Head of caudate nucleus (tissue), 42 donors: ENCODE data around the gene SYTL1.
A peak's percentile ranks its signal among the peaks of the same experiment; 100 is the strongest.

Experiments
- DNase-seq, 42 donors: peaks; one replicate each; pipeline versions ENCODE4 v3.0.0 to v3.0.0-alpha.2; 2020 to 2021; ENCODE audit warnings: mixed read lengths in 7 of 42
- intact Hi-C: fragments of 100-400 bp; cut with DNase I; formaldehyde crosslinking; loops from one replicate; pipeline ENCODE4 v1.15.0; 2022

SYTL1 gene

DNA sequence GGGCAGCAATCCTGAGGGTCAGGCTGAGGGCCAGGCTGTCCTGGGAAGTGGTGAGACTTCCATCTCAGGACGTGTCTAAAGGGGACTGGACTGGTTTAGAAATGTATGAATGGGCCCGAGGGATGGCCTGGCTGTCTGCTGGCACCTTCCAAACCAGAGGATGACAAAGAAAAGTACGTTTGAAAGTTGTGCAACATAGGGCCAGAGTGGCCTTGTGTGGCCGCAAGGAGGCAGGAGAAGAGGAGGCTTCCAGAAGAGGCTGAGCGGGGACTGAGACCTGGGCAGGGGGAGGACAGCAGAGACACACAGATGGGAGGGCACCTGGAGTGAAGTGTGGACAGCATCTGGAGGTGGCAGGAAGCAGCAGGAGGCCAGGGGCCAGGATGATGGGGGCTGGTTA, 2.6 kb upstream of the SYTL1 start:
- no peak for DNase-seq
- intact Hi-C loops, result no loop called here

DNA sequence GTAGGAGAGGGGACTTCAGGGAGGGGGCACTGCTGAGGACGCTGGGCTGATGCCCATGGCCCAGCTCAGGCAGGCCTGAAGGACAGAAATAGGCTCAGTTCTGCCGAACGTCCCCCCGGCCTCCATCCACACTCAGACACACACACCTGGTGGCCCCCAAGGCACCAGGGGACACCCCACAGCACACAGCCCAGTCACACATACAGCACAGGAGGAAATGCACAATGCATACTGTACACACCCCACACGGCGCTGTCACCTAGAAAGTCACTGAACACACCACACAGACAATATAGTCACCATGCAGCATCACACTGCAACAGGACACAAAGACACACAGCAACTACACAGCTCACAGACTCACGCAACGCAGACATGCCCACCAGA, 562 bp downstream of the SYTL1 start:
- intact Hi-C loops, result no loop called here
- no peak for DNase-seq

GRCh38 chr1:27342778-27343638, 1.2 kb downstream of the SYTL1 start:
- no peak for DNase-seq
- intact Hi-C loops, result no loop called here

- intact Hi-C loops, result no loop called here
These were observed 1.8 kb downstream of the SYTL1 start for GRCh38 chr1:27343639-27344025.

DNA sequence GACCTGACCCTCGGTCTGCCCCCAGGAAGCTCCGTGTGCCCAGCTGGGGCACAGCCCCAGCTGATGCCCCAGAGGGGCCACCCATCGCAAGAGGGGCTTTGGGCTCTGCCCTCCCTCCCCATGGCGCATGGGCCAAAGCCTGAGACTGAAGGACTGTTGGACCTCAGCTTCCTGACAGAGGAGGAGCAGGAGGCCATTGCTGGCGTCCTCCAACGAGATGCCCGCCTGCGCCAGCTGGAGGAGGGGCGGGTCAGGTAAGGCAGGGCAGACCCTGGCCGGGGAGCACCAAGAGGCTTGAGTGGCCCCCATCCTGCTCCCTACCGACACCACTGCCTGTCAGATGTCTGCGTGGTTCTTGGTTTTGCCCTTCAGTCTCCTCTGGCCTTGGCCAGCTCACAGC, 3.5 kb downstream of the SYTL1 start:
- intact Hi-C loops, result no loop called here
- no peak for DNase-seq

More at GRCh38 chr1:27343639-27344025, 1.8 kb downstream of the SYTL1 start:
- no peak for DNase-seq

DNA sequence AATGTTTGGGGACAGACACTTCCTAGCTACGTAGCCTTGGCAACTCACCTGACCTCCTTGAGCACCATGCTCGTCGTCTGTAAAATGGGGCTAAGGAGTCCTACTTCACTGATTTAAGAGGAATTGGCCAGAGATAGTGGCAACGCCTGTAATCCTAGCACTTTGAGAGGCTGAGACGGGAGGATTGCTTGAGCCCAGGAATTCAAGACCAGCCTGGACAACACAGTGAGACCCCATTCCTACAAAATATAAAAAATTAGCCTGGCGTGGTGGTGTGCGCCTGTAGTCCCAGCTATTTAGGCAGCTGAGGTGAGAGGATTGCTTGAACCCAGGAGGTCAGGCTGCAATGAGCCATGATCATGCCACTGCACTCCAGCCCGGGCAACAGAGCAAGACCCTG, 4.5 kb downstream of the SYTL1 start:
- DNase-seq, result no peak
- intact Hi-C loops, result no loop called here

- DNase-seq, result no peak
- intact Hi-C loops, result no loop called here
These were observed 5.3 kb downstream of the SYTL1 start for GRCh38 chr1:27346991-27347624.

DNA sequence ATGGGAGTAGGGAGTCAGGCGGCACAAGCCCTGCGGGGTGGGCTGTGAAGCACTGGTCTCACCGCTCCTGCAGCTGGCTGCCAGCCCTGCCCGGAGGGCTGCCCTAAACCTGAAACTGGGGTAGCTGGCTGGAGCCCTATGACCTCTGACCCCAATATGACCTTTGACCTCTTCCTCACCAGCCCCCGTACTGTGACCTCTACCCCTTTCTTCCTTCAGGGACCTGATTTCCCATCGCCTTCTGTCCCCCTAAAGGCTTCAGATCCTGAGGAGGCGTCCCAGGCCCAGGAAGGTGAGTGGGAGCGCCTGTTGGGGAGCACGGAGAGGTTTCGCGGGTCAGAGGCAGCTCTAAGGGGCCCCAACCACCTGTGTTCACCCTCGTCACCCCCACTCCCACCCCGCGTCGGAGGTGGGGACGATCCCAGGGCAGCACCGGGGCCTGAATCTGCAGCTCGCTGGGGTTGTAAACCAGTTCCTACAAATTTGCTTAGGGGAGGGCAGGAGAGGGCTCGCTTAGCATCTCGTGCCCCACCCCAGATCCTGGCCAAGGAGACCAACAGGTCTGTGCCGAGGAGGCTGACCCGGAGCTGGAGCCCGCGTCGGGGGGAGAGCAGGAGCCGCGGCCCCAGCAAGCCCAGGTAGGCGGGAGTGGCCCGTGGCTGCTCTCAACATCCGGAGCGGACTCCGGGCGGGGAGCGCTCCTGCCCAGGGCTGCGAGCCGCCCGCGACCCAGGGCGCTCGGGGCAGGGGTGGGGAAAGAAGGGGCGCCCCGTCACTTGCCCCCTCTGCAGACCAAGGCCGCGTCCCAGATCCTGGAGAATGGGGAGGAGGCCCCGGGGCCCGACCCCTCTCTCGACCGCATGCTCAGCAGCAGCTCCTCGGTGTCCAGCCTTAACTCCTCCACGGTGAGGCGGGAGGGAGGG, 7.3 kb downstream of the SYTL1 start:
- no peak for DNase-seq
- intact Hi-C loops, result no loop called here

- peak in 28 of 42 donors; percentile 20 to 66 (median 46) for DNase-seq
- intact Hi-C loops, result no loop called here
These were observed 8.2 kb downstream of the SYTL1 start for GRCh38 chr1:27349784-27350662.

GRCh38 chr1:27350663-27351540, 9.1 kb downstream of the SYTL1 start:
- intact Hi-C loops, result no loop called here
- DNase-seq, result peak in 2 of 42 donors; percentile 14 to 48

GRCh38 chr1:27351541-27352107, 9.8 kb downstream of the SYTL1 start:
- intact Hi-C loops, result no loop called here
- no peak for DNase-seq

GRCh38 chr1:27353166-27353565, 11.3 kb downstream of the SYTL1 start:
- intact Hi-C loops, result no loop called here

DNA sequence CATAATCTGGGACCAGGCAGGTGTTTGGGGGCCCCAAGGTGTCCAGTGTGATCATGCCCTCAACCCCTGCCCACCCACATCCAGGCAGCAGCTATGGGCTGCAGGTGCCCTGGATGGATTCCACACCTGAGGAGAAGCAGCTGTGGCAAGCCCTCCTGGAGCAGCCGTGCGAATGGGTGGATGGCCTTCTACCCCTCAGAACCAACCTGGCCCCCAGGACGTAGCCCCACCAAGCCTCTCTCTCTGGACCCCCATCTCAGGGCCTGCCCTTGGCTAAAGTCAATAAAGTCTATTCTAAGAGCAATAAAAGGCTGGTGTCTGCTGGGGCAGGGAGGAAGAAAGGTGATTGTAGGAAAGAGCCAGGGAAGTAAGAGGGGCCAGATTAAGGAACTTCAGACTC, 11.8 kb downstream of the SYTL1 start:
- intact Hi-C loops, result no loop called here
- DNase-seq, result no peak

More at GRCh38 chr1:27353166-27353565, 11.3 kb downstream of the SYTL1 start:
- no peak for DNase-seq

DNA sequence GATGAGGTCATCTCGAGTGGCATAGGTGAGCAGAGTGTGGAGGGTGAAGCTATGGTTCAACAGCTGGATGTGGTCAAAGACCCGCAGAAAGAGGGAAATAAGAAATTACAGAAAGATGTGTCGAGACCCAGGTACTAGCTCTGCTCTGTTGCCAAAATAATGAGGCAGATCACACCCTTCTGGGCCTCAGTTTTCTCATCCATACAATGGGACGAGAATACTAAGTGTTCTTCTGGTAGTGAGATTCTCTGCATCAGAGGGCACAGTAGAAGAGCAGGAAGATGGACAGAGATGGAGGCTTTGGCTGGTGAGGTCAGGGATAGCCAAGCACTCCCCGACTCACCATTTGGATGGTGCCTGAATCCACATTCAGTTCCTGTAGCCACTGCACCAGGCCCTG, 13.9 kb downstream of the SYTL1 start:
- intact Hi-C loops, result loop anchor here (5.0 kb wide), 1 partner anchor 37 kb away; the partner anchor contains the start of gene GPR3
- no peak for DNase-seq

DNA sequence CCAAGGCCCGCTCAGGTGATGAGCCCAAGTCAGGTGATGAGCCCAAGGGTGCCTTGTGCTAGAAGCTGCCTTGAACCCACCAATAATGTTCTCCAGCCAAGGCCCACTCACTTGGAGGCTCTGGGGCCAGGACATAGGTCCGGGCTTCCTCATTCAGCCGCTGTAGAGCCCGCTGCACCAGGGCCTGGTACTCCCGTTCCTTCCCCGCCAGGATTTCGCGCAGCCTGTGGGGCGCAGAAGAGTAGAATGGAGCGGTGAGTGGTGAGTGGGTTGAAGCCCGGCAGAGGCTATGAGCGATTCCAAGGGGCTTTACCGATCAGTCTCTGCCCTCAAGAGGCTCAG, 14.4 kb downstream of the SYTL1 start:
- intact Hi-C loops, result loop anchor here (5.0 kb wide), 1 partner anchor 36 kb away; the partner anchor contains the start of gene GPR3
- no peak for DNase-seq

DNA sequence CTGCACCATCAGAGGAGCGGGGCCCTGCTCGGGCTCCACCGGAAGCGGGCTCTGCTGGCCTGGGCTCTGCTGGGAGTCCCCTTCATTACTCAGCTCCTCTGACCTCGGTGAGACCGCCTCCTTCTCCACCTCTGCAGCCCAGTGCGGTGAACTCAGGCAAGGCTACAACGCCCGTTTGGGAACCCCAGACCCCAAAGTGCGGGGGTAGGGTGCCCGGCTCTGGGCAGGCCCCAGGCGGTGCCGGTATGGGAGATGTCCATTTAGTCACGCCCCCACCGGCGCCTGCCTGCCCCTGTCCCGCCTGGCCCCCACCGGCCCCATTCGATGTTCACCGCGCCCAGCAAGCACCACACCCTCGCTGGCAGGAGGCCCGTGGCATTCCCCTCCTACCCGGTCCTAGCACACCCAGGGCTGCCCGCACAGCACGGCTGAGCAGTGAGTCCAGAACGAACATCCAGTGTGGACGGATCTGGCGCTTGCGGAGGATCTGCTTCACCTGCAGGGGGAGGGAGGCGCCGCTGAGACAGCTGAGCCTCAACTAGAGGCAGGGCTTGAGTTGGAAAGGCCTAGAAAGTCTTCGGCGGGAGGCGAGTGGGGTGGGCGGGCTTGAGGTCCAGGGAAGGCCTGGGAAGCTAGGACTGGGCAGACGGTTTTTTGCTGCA, 14.9 kb downstream of the SYTL1 start:
- intact Hi-C loops, result loop anchor here (5.0 kb wide), 1 partner anchor 36 kb away; the partner anchor contains the start of gene GPR3
- no peak for DNase-seq
